Endothelial cell of umbilical vein (primary cell): ENCODE results near the gene OR2AG2. TPM values are rescaled to one million over a fixed set of nuclear protein-coding genes. Genes with fewer than 3 reads are reported as not detected.

ENCODE experiments used
- BruUV-seq: library from RNA; stranded (reverse); fragments of 400-500 nt; replicated peaks from 2 replicates; lab custom pipeline; 2021; lab: Mats Ljungman, UMichigan
- CTCF ChIA-PET: fragments of 300-600, 350-600 bp; sonication (Branson Sonifier 250); formaldehyde crosslinking; loops from one replicate; lab custom pipeline; 2021; ENCODE audit warnings: antibody characterized with exemption, inconsistent platforms; lab: Charles Lee
- POLR2A ChIA-PET: fragments of 300-600, 350-600 bp; sonication (Branson Sonifier 250); formaldehyde crosslinking; loops from one replicate; lab custom pipeline; 2021; ENCODE audit warnings: antibody characterized with exemption, inconsistent platforms; lab: Charles Lee
- DNase-seq: peaks from one replicate; pipeline ENCODE4 v3.0.0-alpha.2; 2011; ENCODE audit warnings: low read depth, low spot score
- FAIRE-seq: peaks from 2 replicates; lab custom pipeline; 2011; peaks lifted over from hg19 to GRCh38; lab: Jason Lieb, UNC
- H2AFZ ChIP-seq: 2 replicates; pipeline ENCODE4 v1.6.0; 2012; ENCODE audit warnings: low read depth, low read length, control low read depth, inconsistent platforms
- H3K27ac ChIP-seq: 2 replicates; pipeline ENCODE4 v1.5.1; 2011; ENCODE audit warnings: low read depth, mild to moderate bottlenecking, control low read depth, low read length, moderate library complexity; ENCODE audit not compliant: insufficient read depth
- H3K27me3 ChIP-seq, 2 experiments: 2 replicates each; pipeline versions ENCODE4 v1.6.0 to v1.6.1; 2011; ENCODE audit warnings: low read length in 2 of 2, mixed read lengths in 1 of 2; ENCODE audit not compliant: control insufficient read depth in 2 of 2, insufficient read depth in 2 of 2
- H3K36me3 ChIP-seq, 2 experiments: 2 replicates in 1 of 2; 3 replicates in 1 of 2; pipeline ENCODE4 v1.5.1; 2011; ENCODE audit warnings: low read length in 2 of 2, mild to moderate bottlenecking in 1 of 2, moderate library complexity in 1 of 2; ENCODE audit not compliant: control insufficient read depth in 2 of 2, insufficient read depth in 2 of 2; ENCODE audit errors: extremely low read depth in 1 of 2
- H3K4me1 ChIP-seq: 3 replicates; pipeline ENCODE4 v1.5.1; 2011; ENCODE audit warnings: mild to moderate bottlenecking, low read length; ENCODE audit not compliant: control insufficient read depth, insufficient read depth; ENCODE audit errors: extremely low read depth
- H3K4me2 ChIP-seq: 2 replicates; pipeline ENCODE4 v1.6.1; 2011; ENCODE audit warnings: low read length, control low read depth, mixed read lengths; ENCODE audit not compliant: insufficient read depth
- H3K4me3 ChIP-seq, 3 experiments: fragments of 200-600 bp in 1 of 3; sonication (generic), shearing (Covaris generic) in 1 of 3; replicated peaks in 1 of 3; 2 replicates each; pipeline ENCODE4 v1.5.1; 2011 to 2016; ENCODE audit warnings: control low read depth in 3 of 3, low read length in 3 of 3, mild to moderate bottlenecking in 2 of 3, inconsistent platforms in 1 of 3, low read depth in 1 of 3, moderate library complexity in 1 of 3; ENCODE audit not compliant: insufficient read depth in 1 of 3
- H3K79me2 ChIP-seq: 2 replicates; pipeline ENCODE4 v1.6.0; 2012; ENCODE audit warnings: low read length, inconsistent platforms; ENCODE audit not compliant: control insufficient read depth, insufficient read depth
- H3K9ac ChIP-seq: replicated peaks from 2 replicates; pipeline ENCODE3; 2011; ENCODE audit warnings: low read length, control low read depth; ENCODE audit not compliant: insufficient read depth; ENCODE audit errors: extremely low read depth
- H3K9me1 ChIP-seq: replicated peaks from 3 replicates; pipeline ENCODE4 v1.6.0; 2011; ENCODE audit warnings: mild to moderate bottlenecking, low read length; ENCODE audit not compliant: control insufficient read depth, insufficient read depth; ENCODE audit errors: extremely low read depth
- H3K9me3 ChIP-seq: replicated peaks from 2 replicates; pipeline ENCODE4 v1.5.1; 2012; ENCODE audit warnings: low read length, inconsistent platforms; ENCODE audit not compliant: control insufficient read depth, insufficient read depth
- H4K20me1 ChIP-seq: replicated peaks from 2 replicates; pipeline ENCODE3; 2011; ENCODE audit warnings: mild to moderate bottlenecking, low read length; ENCODE audit not compliant: control insufficient read depth, insufficient read depth; ENCODE audit errors: extremely low read depth
- CTCF ChIP-seq, 2 donors: IDR thresholded peaks; 1 replicate in 1 of 2; 2 replicates in 1 of 2; pipeline ENCODE4 v1.5.1; 2011; ENCODE audit warnings: low read length in 2 of 2, mild to moderate bottlenecking in 2 of 2, moderate library complexity in 2 of 2, control low read depth in 1 of 2, inconsistent platforms in 1 of 2, low read depth in 1 of 2; ENCODE audit not compliant: insufficient read depth in 1 of 2; ENCODE audit errors: extremely low read depth in 1 of 2
- GATA2 ChIP-seq: IDR thresholded peaks from 2 replicates; pipeline ENCODE4 v1.7.0; 2011; ENCODE audit warnings: low read depth, mild to moderate bottlenecking, moderate library complexity, mixed read lengths, low read length; ENCODE audit not compliant: insufficient read length, insufficient read depth
- JUN ChIP-seq: IDR thresholded peaks from 2 replicates; pipeline ENCODE4 v1.6.1; 2011; ENCODE audit warnings: borderline replicate concordance, low read depth; ENCODE audit not compliant: insufficient read length, insufficient read depth
- MYC ChIP-seq: IDR thresholded peaks from one replicate; pipeline ENCODE4 v1.6.1; 2011; ENCODE audit warnings: mild to moderate bottlenecking, low read depth, low read length
- POLR2AphosphoS5 ChIP-seq: IDR thresholded peaks from 2 replicates; pipeline ENCODE4 v1.6.1; 2012; ENCODE audit warnings: low read depth, mild to moderate bottlenecking, control low read depth, low read length, moderate library complexity; ENCODE audit not compliant: insufficient read depth
- dilution Hi-C: fragments of 300-500 bp; cut with MboI; formaldehyde crosslinking; loops from one replicate; pipeline ENCODE4 v1.15.0; 2019; ENCODE audit warnings: low sequenced_read_pairs; ENCODE audit not compliant: extremely low pct_ligation_motif_present
- intact Hi-C: fragments of 100-400 bp; cut with micrococcal nuclease; formaldehyde crosslinking; loops from one replicate; pipeline ENCODE4 v1.10.0; 2022
- polyA plus RNA-seq, 4 experiments: library from polyadenylated mRNA; depleted of rRNA in 3 of 4; stranded (reverse) in 3 of 4; unstranded in 1 of 4; fragments of >200 nt; gene quantifications; 2 replicates each; pipeline versions ENCODE4 v1.2.1 to v1.2.3, GENCODE V29; 2011 to 2012; ENCODE audit warnings: missing spikeins in 1 of 4
- total RNA-seq: library from RNA; stranded (reverse); gene quantifications from 2 replicates; pipeline ENCODE4 v1.2.3, GENCODE V29; 2021

OR2AG2 gene
- total and polyA plus RNA-seq, 2 donors (not counting 3 experiments of a cell fraction or from before 2014, with no cell fraction given), result 0.18 to 0.33 TPM

GRCh38 chr11:6778518-6778917, 6.7 kb upstream of the OR2AG2 start:
- Histone ChIP-seq H4K20me1 (no peaks in the 10 kb centered on the region), H3K9ac (no peak overlapping the region), H3K4me3 (no peak overlapping the region), H3K27me3 (no peaks in the 10 kb centered on the region), H3K4me2 (no peak overlapping the region), H3K9me3 (no peaks in the 10 kb centered on the region), H3K79me2 (no peaks in the 10 kb centered on the region), H2AFZ (no peak overlapping the region), H3K36me3 (no peaks in the 10 kb centered on the region), H3K27ac (no peak overlapping the region), H3K9me1 (no peaks in the 10 kb centered on the region), H3K4me1 (no peaks in the 10 kb centered on the region)
- no TSS peak for BruUV-seq
- ChIA-PET CTCF (interaction anchor here (1.1 to 1.6 kb wide), 2 partner anchors 21 to 24 kb away, joined by 3 to 7 read pairs; no protein-coding TSS in a partner anchor), POLR2A (no interaction called here)
- dilution Hi-C loops, result no loop called here
- TF ChIP-seq JUN (no peak), POLR2AphosphoS5 (no peak), MYC (no peak), GATA2 (no peak), CTCF (IDR thresholded peaks at IDR 0.05; ENCODE audit: extremely low read depth in 1 of 2, insufficient read depth in 1 of 2, low read depth in 1 of 2, low read length in 2 of 2) (no peak)
- DNase-seq (no peak), FAIRE-seq (no peak)
- intact Hi-C loops, result no loop called here
